Tibial nerve (tissue), 4 donors: Measurements from ENCODE around the gene GNAQ. TPM values are rescaled to one million over a fixed set of nuclear protein-coding genes. Genes with fewer than 3 reads are reported as not detected.

Source experiments
- DNase-seq, 2 donors: peaks; one replicate each; pipeline ENCODE4 v3.0.0-alpha.2; 2019; ENCODE audit warnings: low spot score in 2 of 2
- H3K27ac ChIP-seq, 4 donors: fragments of 200-600 bp; sonication (generic) in 3 of 4; one replicate each; pipeline ENCODE4 v1.5.1; 2017 to 2019; ENCODE audit warnings: mild to moderate bottlenecking in 1 of 4
- H3K27me3 ChIP-seq, 2 donors: fragments of 200-600 bp; sonication (generic) in 1 of 2; one replicate each; pipeline versions ENCODE4 v1.5.1 to v1.6.0; 2017 to 2019
- H3K36me3 ChIP-seq, 3 donors: fragments of 200-600 bp; sonication (generic); one replicate each; pipeline ENCODE4 v1.5.1; 2018 to 2019
- H3K4me1 ChIP-seq, 4 donors: fragments of 200-600 bp; sonication (generic) in 3 of 4; one replicate each; pipeline ENCODE4 v1.5.1; 2017 to 2019
- H3K4me3 ChIP-seq, 4 donors: fragments of 200-600 bp; sonication (generic) in 3 of 4; one replicate each; pipeline ENCODE4 v1.5.1; 2017 to 2019; ENCODE audit warnings: mild to moderate bottlenecking in 1 of 4, moderate library complexity in 1 of 4
- H3K9me3 ChIP-seq, 4 donors: fragments of 200-600 bp; sonication (generic) in 3 of 4; one replicate each; pipeline ENCODE4 v1.5.1; 2017 to 2019
- EP300 ChIP-seq, 2 donors: sonication (generic); formaldehyde crosslinking; IDR thresholded peaks; one replicate each; pipeline ENCODE4 v1.6.1; 2017; ENCODE audit warnings: antibody characterized with exemption in 2 of 2, mild to moderate bottlenecking in 1 of 2
- POLR2A ChIP-seq, 2 donors: fragments of 450-650 bp; IDR thresholded peaks; one replicate each; pipeline ENCODE4 v1.6.1; 2017; ENCODE audit warnings: antibody characterized with exemption in 2 of 2, mild to moderate bottlenecking in 2 of 2, moderate library complexity in 2 of 2
- WGBS, 2 donors: methylation state at CpG; one replicate each; pipeline ENCODE4 v1.1.5; 2018; 5-methylcytosine and 5-hydroxymethylcytosine counted together
- total RNA-seq, 4 donors: library from RNA; depleted of rRNA; stranded (reverse); fragments of >200 nt; gene quantifications; one replicate each; pipeline ENCODE4 v1.1.0, GENCODE V29; 2016
- TF ChIP-seq, protein P1 (sequence below), 5 experiments: fragments of 200-600 bp in 3 of 5; fragments of 450-650 bp in 2 of 5; sonication (generic) in 3 of 5; IDR thresholded peaks; one replicate each; pipeline ENCODE4 v1.5.1; 2016 to 2019; ENCODE audit warnings: antibody characterized with exemption in 5 of 5, mild to moderate bottlenecking in 3 of 5, moderate library complexity in 2 of 5

The GNAQ gene
- total RNA-seq, 4 donors from 2014 or later, result 38.7 to 50.3 (median 41.6) TPM

DNA sequence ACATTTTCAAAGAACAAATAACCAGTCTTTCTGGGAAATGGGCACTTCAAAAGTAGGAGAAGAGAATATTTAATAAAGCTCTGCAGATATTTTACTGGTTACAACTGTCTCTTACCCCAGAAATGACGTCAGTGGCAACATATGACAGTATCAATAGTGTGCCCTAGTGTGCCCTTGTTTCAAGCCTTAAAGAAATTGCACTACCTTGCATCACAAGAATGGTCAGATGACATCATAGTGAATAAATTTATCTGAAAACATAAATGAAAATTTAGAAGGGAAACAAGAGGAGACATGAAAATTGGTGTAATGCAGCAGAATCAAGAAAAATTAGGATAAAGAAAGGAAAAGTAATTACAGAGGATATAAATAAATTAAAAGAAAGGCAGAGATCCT, 176.7 kb downstream of the GNAQ start:
- H3K27ac ChIP-seq, result no peak overlapping the region
- TF ChIP-seq POLR2A (IDR thresholded peaks at IDR 0.05) (no peak), EP300 (IDR thresholded peaks at IDR 0.05) (no peak)
- TF ChIP-seq, protein P1, sequence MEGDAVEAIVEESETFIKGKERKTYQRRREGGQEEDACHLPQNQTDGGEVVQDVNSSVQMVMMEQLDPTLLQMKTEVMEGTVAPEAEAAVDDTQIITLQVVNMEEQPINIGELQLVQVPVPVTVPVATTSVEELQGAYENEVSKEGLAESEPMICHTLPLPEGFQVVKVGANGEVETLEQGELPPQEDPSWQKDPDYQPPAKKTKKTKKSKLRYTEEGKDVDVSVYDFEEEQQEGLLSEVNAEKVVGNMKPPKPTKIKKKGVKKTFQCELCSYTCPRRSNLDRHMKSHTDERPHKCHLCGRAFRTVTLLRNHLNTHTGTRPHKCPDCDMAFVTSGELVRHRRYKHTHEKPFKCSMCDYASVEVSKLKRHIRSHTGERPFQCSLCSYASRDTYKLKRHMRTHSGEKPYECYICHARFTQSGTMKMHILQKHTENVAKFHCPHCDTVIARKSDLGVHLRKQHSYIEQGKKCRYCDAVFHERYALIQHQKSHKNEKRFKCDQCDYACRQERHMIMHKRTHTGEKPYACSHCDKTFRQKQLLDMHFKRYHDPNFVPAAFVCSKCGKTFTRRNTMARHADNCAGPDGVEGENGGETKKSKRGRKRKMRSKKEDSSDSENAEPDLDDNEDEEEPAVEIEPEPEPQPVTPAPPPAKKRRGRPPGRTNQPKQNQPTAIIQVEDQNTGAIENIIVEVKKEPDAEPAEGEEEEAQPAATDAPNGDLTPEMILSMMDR (IDR thresholded peaks at IDR 0.05), result no peak
- peaks cover 0 to 45% (median 7%) of the 10 kb centered on the region in 4 donors for H3K4me1 ChIP-seq
- WGBS, 2 donors, result 72 to 91% methylated on average over 1 of the region's 1 CpG
- H3K9me3 ChIP-seq, result no peaks in the 10 kb centered on the region
- no peaks in the 10 kb centered on the region for H3K27me3 ChIP-seq
- no peak for DNase-seq
- H3K4me3 ChIP-seq, result no peak overlapping the region
- H3K36me3 ChIP-seq, result peaks cover 0 to 8% (median 0%) of the 10 kb centered on the region in 3 donors

DNA sequence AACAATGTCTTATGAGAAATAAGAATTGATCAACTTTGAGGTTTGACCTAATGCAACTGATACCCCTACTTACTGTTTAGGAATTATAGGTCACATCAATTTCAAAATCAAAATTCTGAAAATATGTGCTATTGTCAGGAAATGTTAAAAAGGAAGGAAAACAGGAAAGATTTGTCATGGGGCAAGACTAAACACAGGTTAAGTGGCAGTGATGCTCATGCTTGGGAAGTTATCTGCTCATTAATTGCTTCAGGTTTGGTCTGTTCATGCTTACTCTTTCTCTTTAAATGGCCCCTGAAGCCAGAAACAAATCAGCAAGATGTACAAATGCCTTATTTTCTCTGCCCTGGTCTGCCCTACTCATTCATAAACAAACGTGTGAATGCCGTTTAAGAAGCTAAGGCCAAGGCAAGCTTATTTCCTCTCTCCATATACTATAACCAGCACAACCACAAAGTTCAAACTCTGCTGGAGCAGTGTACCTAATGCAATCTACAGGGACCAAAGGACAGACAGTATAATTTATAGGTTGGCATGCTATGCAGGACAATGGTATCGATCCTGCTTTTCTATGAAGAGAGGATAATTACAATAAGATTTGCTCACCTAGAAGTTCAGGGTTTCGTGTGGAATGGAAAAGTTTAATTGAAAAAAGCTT, 177.2 kb downstream of the GNAQ start:
- TF ChIP-seq POLR2A (IDR thresholded peaks at IDR 0.05), result no peak
- TF ChIP-seq, protein P1 (IDR thresholded peaks at IDR 0.05), result no peak
- TF ChIP-seq EP300 (IDR thresholded peaks at IDR 0.05), result no peak
- Histone ChIP-seq H3K4me3 (no peak overlapping the region), H3K27me3 (no peaks in the 10 kb centered on the region), H3K27ac (no peak overlapping the region), H3K9me3 (no peaks in the 10 kb centered on the region), H3K4me1 (peaks cover 0 to 50% (median 8%) of the 10 kb centered on the region in 4 donors), H3K36me3 (peaks cover 0 to 8% (median 0%) of the 10 kb centered on the region in 3 donors)
- 65 to 72% methylated on average over 4 of the region's 4 CpGs for WGBS, 2 donors
- no peak for DNase-seq

DNA sequence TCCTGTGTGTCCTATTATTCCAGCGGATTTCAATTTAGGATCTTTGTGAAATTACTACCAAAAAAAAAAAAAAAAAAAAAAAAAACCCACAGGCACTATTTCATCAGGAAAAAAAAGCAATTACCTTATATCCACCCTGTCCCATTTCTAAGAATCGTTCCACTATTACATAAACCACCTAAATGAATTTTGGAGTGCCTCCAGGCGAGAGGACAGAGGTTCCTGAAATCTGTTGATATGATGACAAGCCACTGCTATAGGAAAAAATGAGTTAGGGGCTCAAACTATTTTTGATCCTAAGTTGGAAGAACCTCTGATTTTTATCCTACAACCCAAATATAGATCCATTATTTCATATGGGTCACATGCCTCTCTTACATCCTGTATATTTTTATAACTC, 177.9 kb downstream of the GNAQ start:
- no peak overlapping the region for H3K27ac ChIP-seq
- no peaks in the 10 kb centered on the region for H3K9me3 ChIP-seq
- DNase-seq, result no peak
- peaks cover 0 to 8% (median 0%) of the 10 kb centered on the region in 3 donors for H3K36me3 ChIP-seq
- TF ChIP-seq, protein P1 (IDR thresholded peaks at IDR 0.05), result no peak
- TF ChIP-seq EP300 (IDR thresholded peaks at IDR 0.05), result no peak
- no peak for TF ChIP-seq POLR2A (IDR thresholded peaks at IDR 0.05)
- H3K4me3 ChIP-seq, result no peak overlapping the region
- WGBS, 2 donors, result 85 to 89% methylated on average over 3 of the region's 3 CpGs
- H3K4me1 ChIP-seq, result peaks cover 0 to 57% (median 11%) of the 10 kb centered on the region in 4 donors
- H3K27me3 ChIP-seq, result no peaks in the 10 kb centered on the region

DNA sequence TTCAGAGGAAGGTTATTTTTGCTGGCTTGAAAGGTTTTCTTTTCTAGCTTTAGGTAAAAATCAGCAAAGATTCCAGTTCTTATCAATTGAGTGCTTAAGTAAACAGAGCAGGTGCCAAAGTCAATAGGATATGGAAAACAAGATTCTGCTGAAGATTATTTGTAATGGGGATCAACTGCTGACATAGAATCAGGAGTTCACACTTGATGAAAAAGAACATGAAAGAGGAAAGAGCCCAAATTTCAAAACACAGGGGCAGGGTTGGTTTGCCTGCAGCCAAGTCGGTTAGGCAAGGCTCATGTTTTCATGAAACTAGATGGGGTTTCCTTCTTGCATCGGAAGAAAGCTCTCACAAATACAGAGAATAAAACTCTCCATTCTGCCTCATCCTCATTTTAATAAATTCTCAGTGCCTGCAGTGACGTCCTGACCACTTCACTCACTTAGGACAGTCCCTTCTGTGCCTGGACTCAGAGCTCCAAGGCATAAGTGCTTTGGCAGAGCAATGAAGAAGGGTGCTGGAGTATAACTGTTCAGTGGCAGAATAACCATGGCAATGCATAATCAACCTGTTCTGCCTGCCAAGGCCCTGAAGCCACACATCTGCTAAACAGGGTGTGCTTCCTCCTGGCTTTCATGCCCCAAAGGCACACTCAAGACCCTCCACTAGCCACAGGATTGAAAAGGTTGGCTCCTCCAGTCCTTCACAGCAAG, 179.6 kb downstream of the GNAQ start:
- Histone ChIP-seq H3K36me3 (no peaks in the 10 kb centered on the region), H3K4me3 (no peak overlapping the region), H3K27ac (peak overlapping the region in 2 of 4 donors; percentile 52 to 89), H3K4me1 (peaks cover 0 to 71% (median 23%) of the 10 kb centered on the region in 4 donors), H3K27me3 (no peaks in the 10 kb centered on the region), H3K9me3 (no peaks in the 10 kb centered on the region)
- DNase-seq, result no peak
- peak in 1 of 2 donors; percentile 65 for TF ChIP-seq EP300 (IDR thresholded peaks at IDR 0.05)
- TF ChIP-seq, protein P1 (IDR thresholded peaks at IDR 0.05), result no peak
- WGBS, 2 donors, result 60 to 62% methylated on average over 3 of the region's 3 CpGs

DNA sequence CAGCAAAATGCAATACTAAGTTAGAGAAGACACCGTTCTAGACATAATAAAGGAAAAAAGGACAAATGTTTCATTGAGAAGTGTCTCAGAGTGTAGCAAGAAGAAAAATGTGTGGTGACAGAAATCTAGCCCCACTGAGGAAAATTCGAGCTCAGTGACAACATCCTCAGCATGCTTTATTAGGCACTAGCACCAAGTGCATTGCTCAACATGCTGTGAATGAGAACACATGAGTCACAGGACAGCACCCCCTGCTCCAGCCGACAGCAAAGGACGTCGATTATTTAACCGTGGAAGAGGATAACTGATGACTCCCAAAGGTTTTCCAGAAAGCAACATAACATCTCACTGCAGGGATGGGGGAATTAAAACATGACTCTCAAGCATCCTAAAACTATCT, 182.7 kb downstream of the GNAQ start:
- no peaks in the 10 kb centered on the region for H3K36me3 ChIP-seq
- no peaks in the 10 kb centered on the region for H3K9me3 ChIP-seq
- 14 to 32% methylated on average over 6 of the region's 6 CpGs for WGBS, 2 donors
- TF ChIP-seq EP300 (IDR thresholded peaks at IDR 0.05) (peak in 1 of 2 donors; percentile 93), POLR2A (IDR thresholded peaks at IDR 0.05) (peak in 1 of 2 donors; percentile 21)
- TF ChIP-seq, protein P1 (IDR thresholded peaks at IDR 0.05), result no peak
- peak overlapping the region; percentile 65 to 92 (median 81) for H3K27ac ChIP-seq
- no peak overlapping the region for H3K4me3 ChIP-seq
- H3K4me1 ChIP-seq, result peaks cover 0 to 78% (median 33%) of the 10 kb centered on the region in 4 donors
- no peaks in the 10 kb centered on the region for H3K27me3 ChIP-seq
- DNase-seq, result peak; percentile 51 to 80
